Measurements from ENCODE around the gene RAP1GAP2. TPM values are rescaled to one million over a fixed set of nuclear protein-coding genes. Genes with fewer than 3 reads are reported as not detected.

RAP1GAP2 gene
- total RNA-seq, 2 experiments from 2014 or later = 11.3 to 28.2 TPM

DNA sequence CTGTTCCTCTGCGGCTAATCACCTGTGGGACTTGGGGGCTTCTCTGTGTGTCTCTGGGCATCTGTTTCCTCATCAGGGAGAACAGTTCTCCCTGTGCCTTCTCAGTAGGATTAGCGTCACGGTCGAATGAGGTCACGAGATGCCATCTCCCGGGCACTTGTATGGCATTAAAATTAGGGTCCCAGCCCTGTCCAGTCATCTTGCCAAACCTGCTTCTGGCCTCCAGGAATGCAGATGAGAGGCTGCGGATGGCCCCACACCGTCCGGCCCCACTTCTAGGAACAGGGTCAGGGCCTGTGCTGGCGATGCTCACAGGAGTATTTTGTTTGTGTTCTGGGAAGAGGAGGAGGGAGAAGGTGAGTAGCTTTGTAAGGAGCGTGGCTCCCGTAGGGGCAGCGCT is 208.7 kb downstream of the RAP1GAP2 start:
- TF ChIP-seq EZH2phosphoT487 (IDR thresholded peaks at IDR 0.05; ENCODE audit: borderline replicate concordance, low read depth, low read length) = no peak
- TF ChIP-seq, protein P1, sequence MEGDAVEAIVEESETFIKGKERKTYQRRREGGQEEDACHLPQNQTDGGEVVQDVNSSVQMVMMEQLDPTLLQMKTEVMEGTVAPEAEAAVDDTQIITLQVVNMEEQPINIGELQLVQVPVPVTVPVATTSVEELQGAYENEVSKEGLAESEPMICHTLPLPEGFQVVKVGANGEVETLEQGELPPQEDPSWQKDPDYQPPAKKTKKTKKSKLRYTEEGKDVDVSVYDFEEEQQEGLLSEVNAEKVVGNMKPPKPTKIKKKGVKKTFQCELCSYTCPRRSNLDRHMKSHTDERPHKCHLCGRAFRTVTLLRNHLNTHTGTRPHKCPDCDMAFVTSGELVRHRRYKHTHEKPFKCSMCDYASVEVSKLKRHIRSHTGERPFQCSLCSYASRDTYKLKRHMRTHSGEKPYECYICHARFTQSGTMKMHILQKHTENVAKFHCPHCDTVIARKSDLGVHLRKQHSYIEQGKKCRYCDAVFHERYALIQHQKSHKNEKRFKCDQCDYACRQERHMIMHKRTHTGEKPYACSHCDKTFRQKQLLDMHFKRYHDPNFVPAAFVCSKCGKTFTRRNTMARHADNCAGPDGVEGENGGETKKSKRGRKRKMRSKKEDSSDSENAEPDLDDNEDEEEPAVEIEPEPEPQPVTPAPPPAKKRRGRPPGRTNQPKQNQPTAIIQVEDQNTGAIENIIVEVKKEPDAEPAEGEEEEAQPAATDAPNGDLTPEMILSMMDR (conservative IDR thresholded peaks at IDR 0.05; ENCODE audit: low read length) = no peak
- no TSS peak for BruUV-seq (replicated peaks)
- Histone ChIP-seq H3K4me1 (ENCODE audit: insufficient read depth, low read length, poor library complexity, severe bottlenecking) (peaks cover 52% of the 10 kb centered on the region), H3K4me2 (ENCODE audit: low read length) (peak overlapping the region; percentile 73), H3K36me3 (ENCODE audit: insufficient read depth, low read length) (peaks cover 43% of the 10 kb centered on the region), H2AFZ (ENCODE audit: low read length) (no peak overlapping the region; the same call in 1 of the 2 replicates), H3K4me3 (ENCODE audit: low read depth, low read length, poor library complexity, severe bottlenecking) (peak overlapping the region; percentile 60), H3K79me2 (ENCODE audit: insufficient read depth, low read depth, low read length) (no peaks in the 10 kb centered on the region; the same call in 1 of the 2 replicates), H4K20me1 (ENCODE audit: insufficient read depth, low read length) (no peaks in the 10 kb centered on the region), H3K9me3 (ENCODE audit: low read length) (no peaks in the 10 kb centered on the region), H3K27ac (ENCODE audit: low read depth, low read length, poor library complexity, severe bottlenecking) (peak overlapping the region; percentile 98), H3K9me2 (ENCODE audit: insufficient read depth, low read length) (no peaks in the 10 kb centered on the region)
- peak; percentile 18 for DNase-seq (ENCODE audit: low spot score)
- CTCF ChIA-PET (ENCODE audit: unreplicated experiment) = no interaction called here
- POLR2A ChIA-PET = interaction anchor here (1.8 to 3.8 kb wide), 2 partner anchors 74 to 157 kb away, joined by 4 to 18 read pairs; no protein-coding TSS in a partner anchor
- intact Hi-C loops (cut with micrococcal nuclease; ENCODE audit: unreplicated experiment) = loop anchor here (5.0 kb wide), 2 partner anchors 413 to 603 kb away; partner anchors contain the start of genes MNT and PAFAH1B1

DNA sequence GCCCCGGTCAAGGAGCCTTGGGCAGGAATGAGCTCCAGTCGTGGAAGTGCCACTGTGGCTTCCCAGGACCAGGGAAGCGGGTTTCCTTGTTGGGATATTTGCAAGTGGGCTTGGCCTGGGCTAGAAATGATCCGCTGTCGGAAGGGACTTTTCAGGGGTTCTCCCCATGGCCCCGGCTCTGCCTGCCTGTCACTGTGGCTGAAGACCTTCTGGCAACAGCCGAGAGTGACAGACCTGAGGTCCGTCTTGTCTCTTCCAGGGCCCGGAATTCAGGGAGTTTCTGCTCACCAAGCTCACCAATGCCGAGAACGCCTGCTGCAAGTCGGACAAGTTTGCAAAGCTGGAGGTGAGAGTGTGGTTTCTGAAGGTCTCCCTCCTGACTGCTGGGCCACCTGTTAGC is 209.5 kb downstream of the RAP1GAP2 start:
- no peak overlapping the region for H3K4me2 ChIP-seq (ENCODE audit: low read length)
- ChIA-PET CTCF (ENCODE audit: unreplicated experiment) (interaction anchor here (0.6 kb wide), 1 partner anchor 154 kb away, joined by 5 read pairs; no protein-coding TSS in a partner anchor), POLR2A (interaction anchor here (1.8 kb wide), 1 partner anchor 157 kb away, joined by 4 read pairs; no protein-coding TSS in a partner anchor)
- H4K20me1 ChIP-seq (ENCODE audit: insufficient read depth, low read length) = no peaks in the 10 kb centered on the region
- no peak for TF ChIP-seq EZH2phosphoT487 (IDR thresholded peaks at IDR 0.05; ENCODE audit: borderline replicate concordance, low read depth, low read length)
- TF ChIP-seq, protein P1 (conservative IDR thresholded peaks at IDR 0.05; ENCODE audit: low read length) = no peak
- H3K79me2 ChIP-seq (ENCODE audit: insufficient read depth, low read depth, low read length) = no peaks in the 10 kb centered on the region; the same call in 1 of the 2 replicates
- H3K27ac ChIP-seq (ENCODE audit: low read depth, low read length, poor library complexity, severe bottlenecking) = no peak overlapping the region
- peaks cover 47% of the 10 kb centered on the region for H3K4me1 ChIP-seq (ENCODE audit: insufficient read depth, low read length, poor library complexity, severe bottlenecking)
- no TSS peak for BruUV-seq (replicated peaks)
- no peaks in the 10 kb centered on the region for H3K9me2 ChIP-seq (ENCODE audit: insufficient read depth, low read length)
- no peak for DNase-seq (ENCODE audit: low spot score)
- H3K4me3 ChIP-seq (ENCODE audit: low read depth, low read length, poor library complexity, severe bottlenecking) = no peak overlapping the region
- H3K9me3 ChIP-seq (ENCODE audit: low read length) = no peaks in the 10 kb centered on the region
- intact Hi-C loops (cut with micrococcal nuclease; ENCODE audit: unreplicated experiment) = no loop called here
- H3K36me3 ChIP-seq (ENCODE audit: insufficient read depth, low read length) = peaks cover 46% of the 10 kb centered on the region
- no peak overlapping the region for H2AFZ ChIP-seq (ENCODE audit: low read length)

DNA sequence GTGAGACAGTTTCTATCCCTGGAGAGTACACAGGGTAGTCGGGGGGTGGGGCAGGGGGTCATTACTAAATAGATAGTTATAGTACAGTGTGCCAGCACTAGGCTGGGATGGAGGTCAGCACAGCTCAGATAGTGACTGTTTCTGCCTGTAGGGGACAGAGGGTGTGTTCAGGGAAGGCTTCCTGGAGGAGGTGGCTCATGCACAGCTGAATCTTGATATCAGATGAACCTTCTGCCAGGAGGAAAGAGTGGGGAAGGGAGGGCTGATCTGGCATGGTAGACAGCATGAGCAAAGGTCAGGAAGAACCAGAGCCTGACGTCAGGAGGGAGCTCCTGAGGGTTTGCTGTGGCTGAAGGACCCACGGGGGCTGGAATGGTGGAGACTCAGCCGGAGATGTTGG is 210.6 kb downstream of the RAP1GAP2 start:
- H3K4me1 ChIP-seq (ENCODE audit: insufficient read depth, low read length, poor library complexity, severe bottlenecking) = peaks cover 39% of the 10 kb centered on the region
- CTCF ChIA-PET (ENCODE audit: unreplicated experiment) = no interaction called here

More for the DNA sequence above, 210.6 kb downstream of the RAP1GAP2 start:
- intact Hi-C loops (cut with micrococcal nuclease; ENCODE audit: unreplicated experiment) = no loop called here
- H3K9me2 ChIP-seq (ENCODE audit: insufficient read depth, low read length) = no peaks in the 10 kb centered on the region
- POLR2A ChIA-PET = no interaction called here
- H3K4me2 ChIP-seq (ENCODE audit: low read length) = no peak overlapping the region
- TF ChIP-seq, protein P1 (conservative IDR thresholded peaks at IDR 0.05; ENCODE audit: low read length) = no peak
- TF ChIP-seq EZH2phosphoT487 (IDR thresholded peaks at IDR 0.05; ENCODE audit: borderline replicate concordance, low read depth, low read length) = no peak
- no peaks in the 10 kb centered on the region; the same call in 1 of the 2 replicates for H3K79me2 ChIP-seq (ENCODE audit: insufficient read depth, low read depth, low read length)
- H4K20me1 ChIP-seq (ENCODE audit: insufficient read depth, low read length) = no peaks in the 10 kb centered on the region
- H3K36me3 ChIP-seq (ENCODE audit: insufficient read depth, low read length) = peaks cover 54% of the 10 kb centered on the region
- no peak overlapping the region for H3K27ac ChIP-seq (ENCODE audit: low read depth, low read length, poor library complexity, severe bottlenecking)
- H3K4me3 ChIP-seq (ENCODE audit: low read depth, low read length, poor library complexity, severe bottlenecking) = no peak overlapping the region
- BruUV-seq (replicated peaks) = no TSS peak
- no peak overlapping the region for H2AFZ ChIP-seq (ENCODE audit: low read length)
- no peaks in the 10 kb centered on the region for H3K9me3 ChIP-seq (ENCODE audit: low read length)
- no peak for DNase-seq (ENCODE audit: low spot score)
